Measurements from ENCODE around the gene YARS1.
A peak's percentile ranks its signal among the peaks of the same experiment; 100 is the strongest.
"Not testable (repeated sequence)": the region's sequence is repeated elsewhere in the genome, so short reads cannot be mapped to it uniquely, and the experiment has no call there.

Gene YARS1

GRCh38 chr1:32830092-32830852, 13.1 kb upstream of the YARS1 start:
- Mint-ChIP-seq H3K4me3 (no peak overlapping the region), H3K4me1 (peaks cover 15% of the 10 kb centered on the region), H3K36me3 (peaks cover 60% of the 10 kb centered on the region), H3K27ac (peak overlapping the region; percentile 35), H3K27me3 (no peaks in the 10 kb centered on the region), H3K9me3 (no peaks in the 10 kb centered on the region)
- no peak for ATAC-seq

- Mint-ChIP-seq H3K4me1 (peaks cover 15% of the 10 kb centered on the region), H3K36me3 (peaks cover 50% of the 10 kb centered on the region), H3K9me3 (no peaks in the 10 kb centered on the region), H3K27ac (no peak overlapping the region), H3K27me3 (no peaks in the 10 kb centered on the region), H3K4me3 (no peak overlapping the region)
- no peak for ATAC-seq
These were observed 11.2 kb upstream of the YARS1 start for GRCh38 chr1:32828341-32828740.

GRCh38 chr1:32825181-32825580, 8.0 kb upstream of the YARS1 start:
- H3K9me3 Mint-ChIP-seq = no peaks in the 10 kb centered on the region
- no peaks in the 10 kb centered on the region for H3K27me3 Mint-ChIP-seq
- ATAC-seq = no peak
- peaks cover 32% of the 10 kb centered on the region for H3K36me3 Mint-ChIP-seq
- no peak overlapping the region for H3K4me3 Mint-ChIP-seq
- peaks cover 29% of the 10 kb centered on the region for H3K4me1 Mint-ChIP-seq
- H3K27ac Mint-ChIP-seq = no peak overlapping the region

GRCh38 chr1:32818804-32819541, 1.8 kb upstream of the YARS1 start:
- Mint-ChIP-seq H3K27me3 (no peaks in the 10 kb centered on the region), H3K27ac (peak overlapping the region; percentile 87), H3K4me3 (peak overlapping the region; percentile 96), H3K4me1 (peaks cover 50% of the 10 kb centered on the region), H3K9me3 (no peaks in the 10 kb centered on the region), H3K36me3 (peaks cover 5% of the 10 kb centered on the region)
- ATAC-seq = peak; percentile 48

- peak; percentile 35 for ATAC-seq
- H3K27me3 Mint-ChIP-seq = no peaks in the 10 kb centered on the region
- no peaks in the 10 kb centered on the region for H3K9me3 Mint-ChIP-seq
- peak overlapping the region; percentile 96 for H3K4me3 Mint-ChIP-seq
- H3K27ac Mint-ChIP-seq = peak overlapping the region; percentile 87
- H3K36me3 Mint-ChIP-seq = peaks cover 13% of the 10 kb centered on the region
- H3K4me1 Mint-ChIP-seq = peaks cover 58% of the 10 kb centered on the region
These were observed 943 bp upstream of the YARS1 start for GRCh38 chr1:32817815-32818786.

- Mint-ChIP-seq H3K36me3 (peaks cover 17% of the 10 kb centered on the region), H3K9me3 (no peaks in the 10 kb centered on the region), H3K27ac (peak overlapping the region; percentile 87), H3K27me3 (no peaks in the 10 kb centered on the region), H3K4me3 (peak overlapping the region; percentile 96), H3K4me1 (peaks cover 55% of the 10 kb centered on the region)
- peak; percentile 18 for ATAC-seq
These were observed 441 bp downstream of the YARS1 start for GRCh38 chr1:32816676-32817158.

GRCh38 chr1:32813941-32814739, 3.0 kb downstream of the YARS1 start:
- Mint-ChIP-seq H3K4me1 (peaks cover 42% of the 10 kb centered on the region), H3K36me3 (peaks cover 37% of the 10 kb centered on the region), H3K4me3 (no peak overlapping the region), H3K27me3 (no peaks in the 10 kb centered on the region), H3K27ac (no peak overlapping the region), H3K9me3 (no peaks in the 10 kb centered on the region)
- ATAC-seq = no peak

GRCh38 chr1:32811917-32812316, 5.2 kb downstream of the YARS1 start:
- H3K4me3 Mint-ChIP-seq = no peak overlapping the region
- ATAC-seq = no peak
- H3K27ac Mint-ChIP-seq = no peak overlapping the region
- H3K27me3 Mint-ChIP-seq = no peaks in the 10 kb centered on the region
- H3K36me3 Mint-ChIP-seq = peaks cover 57% of the 10 kb centered on the region
- peaks cover 39% of the 10 kb centered on the region for H3K4me1 Mint-ChIP-seq
- no peaks in the 10 kb centered on the region for H3K9me3 Mint-ChIP-seq

- Mint-ChIP-seq H3K4me3 (no peak overlapping the region), H3K27me3 (no peaks in the 10 kb centered on the region), H3K36me3 (peaks cover 64% of the 10 kb centered on the region), H3K4me1 (peaks cover 33% of the 10 kb centered on the region), H3K27ac (no peak overlapping the region), H3K9me3 (no peaks in the 10 kb centered on the region)
- ATAC-seq = no peak
These were observed 5.9 kb downstream of the YARS1 start for GRCh38 chr1:32811265-32811664.

- Mint-ChIP-seq H3K27ac (no peak overlapping the region), H3K27me3 (no peaks in the 10 kb centered on the region), H3K4me1 (peaks cover 27% of the 10 kb centered on the region), H3K36me3 (peaks cover 73% of the 10 kb centered on the region), H3K9me3 (no peaks in the 10 kb centered on the region), H3K4me3 (no peak overlapping the region)
- no peak for ATAC-seq
These were observed 6.8 kb downstream of the YARS1 start for GRCh38 chr1:32810358-32810757.

GRCh38 chr1:32808580-32808979, 8.6 kb downstream of the YARS1 start:
- H3K36me3 Mint-ChIP-seq = peaks cover 78% of the 10 kb centered on the region
- peaks cover 17% of the 10 kb centered on the region for H3K4me1 Mint-ChIP-seq
- no peaks in the 10 kb centered on the region for H3K9me3 Mint-ChIP-seq
- no peak overlapping the region for H3K4me3 Mint-ChIP-seq
- H3K27me3 Mint-ChIP-seq = no peaks in the 10 kb centered on the region
- ATAC-seq = no peak
- no peak overlapping the region for H3K27ac Mint-ChIP-seq

GRCh38 chr1:32806910-32807523, 10.1 kb downstream of the YARS1 start:
- no peaks in the 10 kb centered on the region for H3K9me3 Mint-ChIP-seq
- H3K4me1 Mint-ChIP-seq = peaks cover 6% of the 10 kb centered on the region
- no peak overlapping the region for H3K4me3 Mint-ChIP-seq
- peaks cover 81% of the 10 kb centered on the region for H3K36me3 Mint-ChIP-seq
- no peaks in the 10 kb centered on the region for H3K27me3 Mint-ChIP-seq
- ATAC-seq = no peak
- no peak overlapping the region for H3K27ac Mint-ChIP-seq

- Mint-ChIP-seq H3K27me3 (no peaks in the 10 kb centered on the region), H3K36me3 (peaks cover 87% of the 10 kb centered on the region), H3K4me3 (no peak overlapping the region), H3K4me1 (peaks cover 10% of the 10 kb centered on the region), H3K9me3 (no peaks in the 10 kb centered on the region), H3K27ac (no peak overlapping the region)
- no peak for ATAC-seq
These were observed 10.9 kb downstream of the YARS1 start for GRCh38 chr1:32806290-32806689.

GRCh38 chr1:32804460-32804859, 12.7 kb downstream of the YARS1 start:
- not testable (repeated sequence) for ATAC-seq, H3K4me3 Mint-ChIP-seq, H3K9me3 Mint-ChIP-seq, H3K27ac Mint-ChIP-seq, H3K27me3 Mint-ChIP-seq
- Mint-ChIP-seq H3K36me3 (peaks cover 77% of the 10 kb centered on the region), H3K4me1 (peaks cover 22% of the 10 kb centered on the region)

Data from stimulated activated memory B cell treated with anti-CD40 and anti-IgM and Interleukin-4, amounts not matched to agents 10 μg/mL and 1 μg/mL and 100 μg/mL, for 72 hours (primary cell).